PC-3 (cell line): ENCODE measurements around the gene FASN. TPM values are rescaled to one million over a fixed set of nuclear protein-coding genes. Genes with fewer than 3 reads are reported as not detected.
A peak's percentile ranks its signal among the peaks of the same experiment; 100 is the strongest.

Experiments used
- ATAC-seq: fragments of 200-7000 bp; cut with Tn5 transposase; 2 replicates; pipeline ENCODE4 v1.9.1; 2020; ENCODE audit warnings: mild to moderate bottlenecking, moderate library complexity
- BruUV-seq: library from RNA; stranded (reverse); fragments of 400-500 nt; replicated peaks from 2 replicates; lab custom pipeline; 2021; lab: Mats Ljungman, UMichigan
- CTCF ChIA-PET: fragments of 300-600 bp; sonication (Branson Sonifier 250); formaldehyde crosslinking; loops from one replicate; lab custom pipeline; 2022; ENCODE audit warnings: antibody characterized with exemption; lab: Charles Lee
- POLR2A ChIA-PET: fragments of 300-600 bp; sonication (Branson Sonifier 250); formaldehyde crosslinking; loops from one replicate; lab custom pipeline; 2022; ENCODE audit warnings: antibody characterized with exemption; ENCODE audit not compliant: unreplicated experiment; lab: Charles Lee
- DNase-seq: peaks from one replicate; pipeline ENCODE4 v3.0.0-alpha.2; 2015
- H2AFZ ChIP-seq: fragments of 300-600 bp; sonication (generic); 2 replicates; pipeline ENCODE4 v1.6.0; 2016; ENCODE audit warnings: antibody characterized with exemption, low read length
- H3F3A ChIP-seq: fragments of 300-600 bp; sonication (generic); one replicate; pipeline ENCODE4 v1.6.0; 2017; ENCODE audit warnings: antibody characterized with exemption, low read length, control low read depth, mild to moderate bottlenecking; ENCODE audit not compliant: unreplicated experiment
- H3K27ac ChIP-seq: fragments of 300-600 bp; sonication (generic); 2 replicates; pipeline ENCODE4 v1.5.1; 2016; ENCODE audit warnings: mild to moderate bottlenecking, low read length
- H3K27me3 ChIP-seq: fragments of 300-600 bp; sonication (generic); 2 replicates; pipeline ENCODE4 v1.6.1; 2016; ENCODE audit warnings: low read length, mixed read lengths
- H3K36me3 ChIP-seq: fragments of 300-600 bp; sonication (generic); 2 replicates; pipeline ENCODE4 v1.6.1; 2016; ENCODE audit warnings: low read depth, mixed run types, low read length, mixed read lengths
- H3K4me1 ChIP-seq: fragments of 300-600 bp; sonication (generic); 2 replicates; pipeline ENCODE4 v1.5.1; 2016; ENCODE audit warnings: low read length; ENCODE audit not compliant: insufficient read depth
- H3K4me2 ChIP-seq: fragments of 300-600 bp; sonication (generic); 2 replicates; pipeline ENCODE4 v1.6.0; 2016; ENCODE audit warnings: low read length
- H3K4me3 ChIP-seq: fragments of 300-600 bp; sonication (generic); 2 replicates; pipeline ENCODE4 v1.5.1; 2016; ENCODE audit warnings: mild to moderate bottlenecking, low read length, mixed read lengths
- H3K79me2 ChIP-seq: fragments of 300-600 bp; sonication (generic); 2 replicates; pipeline ENCODE4 v1.6.1; 2017; ENCODE audit warnings: low read length, mixed read lengths
- H3K9ac ChIP-seq: fragments of 300-600 bp; sonication (generic); 2 replicates; pipeline ENCODE4 v1.6.0; 2016; ENCODE audit warnings: mild to moderate bottlenecking, low read length
- H3K9me2 ChIP-seq: fragments of 300-600 bp; sonication (generic); replicated peaks from 2 replicates; pipeline ENCODE4 v1.6.1; 2016; ENCODE audit warnings: mixed run types, low read length, mixed read lengths
- H3K9me3 ChIP-seq: fragments of 300-600 bp; sonication (generic); 2 replicates; pipeline ENCODE4 v1.6.1; 2016; ENCODE audit warnings: low read length, mixed read lengths
- H4K20me1 ChIP-seq: fragments of 300-600 bp; sonication (generic); 2 replicates; pipeline ENCODE4 v1.6.1; 2016; ENCODE audit warnings: low read length, mixed read lengths
- EZH2 ChIP-seq: fragments of 300-600 bp; sonication (generic); IDR thresholded peaks from one replicate; pipeline ENCODE4 v1.6.1; 2017; ENCODE audit warnings: antibody characterized with exemption, mild to moderate bottlenecking, low read length; ENCODE audit not compliant: unreplicated experiment
- EZH2phosphoT487 ChIP-seq: fragments of 300-600 bp; sonication (generic); IDR thresholded peaks from 2 replicates; pipeline ENCODE4 v1.6.1; 2018; ENCODE audit warnings: mild to moderate bottlenecking, antibody characterized with exemption, low read length, borderline replicate concordance
- intact Hi-C: fragments of 100-400 bp; cut with micrococcal nuclease; formaldehyde crosslinking; loops from 2 replicates; pipeline ENCODE4 v1.9.0; 2023
- total RNA-seq: library from RNA; depleted of rRNA; stranded (reverse); fragments of >200 nt; gene quantifications from 2 replicates; pipeline ENCODE4 v1.2.3, GENCODE V29; 2014
- TF ChIP-seq, protein P1 (sequence below): fragments of 300-600 bp; sonication (generic); conservative IDR thresholded peaks from 2 replicates; pipeline ENCODE4 v1.5.1; 2017; ENCODE audit warnings: antibody characterized with exemption, low read depth, mild to moderate bottlenecking, low read length

The FASN gene
- total RNA-seq, 1 experiment from 2014 or later = 269 TPM

DNA sequence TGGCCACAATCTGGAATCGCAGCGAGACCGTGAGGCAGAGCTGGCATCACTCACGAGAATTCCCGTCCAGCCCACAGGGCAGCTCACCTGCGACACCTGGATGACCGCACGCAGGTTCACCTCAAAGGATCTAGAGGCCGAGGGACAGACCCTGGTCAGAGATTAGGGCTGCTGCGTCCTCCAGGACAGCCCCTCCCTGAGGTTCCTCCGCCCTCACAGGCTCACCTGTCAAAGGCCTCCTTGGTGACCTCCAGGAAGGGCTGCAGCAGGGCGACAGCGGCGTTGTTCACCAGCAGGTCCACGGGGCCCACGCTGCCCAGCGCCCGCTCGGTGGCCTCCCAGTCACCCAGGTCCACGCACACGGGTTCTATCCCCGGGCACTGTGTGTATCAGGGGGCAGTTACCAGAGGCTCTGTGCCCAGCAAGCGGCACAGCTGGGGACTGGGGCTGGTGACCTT is 61.4 kb downstream of the FASN start:
- ATAC-seq = peak; percentile 0; the same call in 1 of the 2 replicates
- CTCF ChIA-PET = no interaction called here
- H3F3A ChIP-seq = no peaks in the 10 kb centered on the region
- peak overlapping the region; percentile 93 for H3K4me2 ChIP-seq
- no peaks in the 10 kb centered on the region for H3K27me3 ChIP-seq
- BruUV-seq = TSS peak; percentile 51
- no peaks in the 10 kb centered on the region for H3K9me2 ChIP-seq
- H3K79me2 ChIP-seq = peaks cover 17% of the 10 kb centered on the region
- no peak overlapping the region for H3K27ac ChIP-seq
- no peaks in the 10 kb centered on the region for H3K36me3 ChIP-seq
- H3K4me3 ChIP-seq = peak overlapping the region; percentile 86
- peak overlapping the region; percentile 75 for H3K9ac ChIP-seq
- intact Hi-C loops = loop anchor here (5.0 kb wide), 1 partner anchor 61 kb away; the partner anchor contains the start of gene FASN
- no peak for DNase-seq
- H3K9me3 ChIP-seq = no peaks in the 10 kb centered on the region
- no peak for TF ChIP-seq EZH2
- TF ChIP-seq, protein P1, sequence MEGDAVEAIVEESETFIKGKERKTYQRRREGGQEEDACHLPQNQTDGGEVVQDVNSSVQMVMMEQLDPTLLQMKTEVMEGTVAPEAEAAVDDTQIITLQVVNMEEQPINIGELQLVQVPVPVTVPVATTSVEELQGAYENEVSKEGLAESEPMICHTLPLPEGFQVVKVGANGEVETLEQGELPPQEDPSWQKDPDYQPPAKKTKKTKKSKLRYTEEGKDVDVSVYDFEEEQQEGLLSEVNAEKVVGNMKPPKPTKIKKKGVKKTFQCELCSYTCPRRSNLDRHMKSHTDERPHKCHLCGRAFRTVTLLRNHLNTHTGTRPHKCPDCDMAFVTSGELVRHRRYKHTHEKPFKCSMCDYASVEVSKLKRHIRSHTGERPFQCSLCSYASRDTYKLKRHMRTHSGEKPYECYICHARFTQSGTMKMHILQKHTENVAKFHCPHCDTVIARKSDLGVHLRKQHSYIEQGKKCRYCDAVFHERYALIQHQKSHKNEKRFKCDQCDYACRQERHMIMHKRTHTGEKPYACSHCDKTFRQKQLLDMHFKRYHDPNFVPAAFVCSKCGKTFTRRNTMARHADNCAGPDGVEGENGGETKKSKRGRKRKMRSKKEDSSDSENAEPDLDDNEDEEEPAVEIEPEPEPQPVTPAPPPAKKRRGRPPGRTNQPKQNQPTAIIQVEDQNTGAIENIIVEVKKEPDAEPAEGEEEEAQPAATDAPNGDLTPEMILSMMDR = no peak
- no peak for TF ChIP-seq EZH2phosphoT487
- POLR2A ChIA-PET = no interaction called here
- no peak overlapping the region for H2AFZ ChIP-seq
- H3K4me1 ChIP-seq = peaks cover 25% of the 10 kb centered on the region
- peaks cover 8% of the 10 kb centered on the region; the same call in 1 of the 2 replicates for H4K20me1 ChIP-seq

DNA sequence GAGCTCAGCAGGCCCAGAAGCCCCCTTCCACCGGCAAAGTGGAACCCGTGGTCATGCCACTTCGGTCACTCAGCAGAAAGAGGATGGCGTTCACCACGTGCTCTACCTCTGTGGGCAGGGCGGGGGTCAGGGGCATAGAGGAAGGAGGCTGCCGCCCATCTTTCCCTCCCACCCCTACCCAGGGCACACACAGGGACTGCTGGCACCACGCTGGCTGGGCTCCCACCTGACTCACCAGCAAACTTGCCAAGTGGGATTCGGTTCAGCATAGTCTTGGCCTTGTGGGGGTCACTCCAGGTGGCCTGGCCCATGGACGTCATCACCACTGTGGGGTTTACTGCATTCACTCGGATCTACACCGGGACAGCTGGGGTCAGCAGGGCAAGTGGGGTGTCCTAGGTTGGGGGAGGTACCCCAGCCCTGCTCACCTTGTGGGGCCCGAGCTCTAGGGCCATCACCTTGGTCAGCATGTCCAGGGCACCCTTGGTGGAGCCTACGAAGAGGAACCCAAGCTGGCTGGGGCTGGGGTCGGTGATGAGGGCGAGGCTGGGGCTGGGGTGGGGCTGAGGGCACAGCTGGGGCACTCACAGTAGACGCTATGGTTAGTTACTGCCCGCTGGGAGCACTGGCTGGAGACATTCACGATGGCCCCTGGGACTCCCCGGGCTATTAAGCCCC is 61.9 kb downstream of the FASN start:
- H2AFZ ChIP-seq = no peak overlapping the region
- H3F3A ChIP-seq = no peaks in the 10 kb centered on the region
- peak overlapping the region; percentile 86 for H3K4me3 ChIP-seq
- peak; percentile 56 for DNase-seq
- no TSS peak for BruUV-seq
- peak overlapping the region; percentile 93 for H3K4me2 ChIP-seq
- H3K36me3 ChIP-seq = no peaks in the 10 kb centered on the region
- intact Hi-C loops = loop anchor here (5.0 kb wide), 1 partner anchor 61 kb away; the partner anchor contains the start of gene FASN
- no peaks in the 10 kb centered on the region for H3K9me3 ChIP-seq
- H3K79me2 ChIP-seq = peaks cover 17% of the 10 kb centered on the region
- no peak overlapping the region for H3K27ac ChIP-seq
- H4K20me1 ChIP-seq = peaks cover 8% of the 10 kb centered on the region; the same call in 1 of the 2 replicates
- ChIA-PET CTCF (no interaction called here), POLR2A (no interaction called here)
- no peaks in the 10 kb centered on the region for H3K27me3 ChIP-seq
- ATAC-seq = no peak
- TF ChIP-seq EZH2phosphoT487 (no peak), EZH2 (no peak)
- TF ChIP-seq, protein P1 = no peak
- peak overlapping the region; percentile 75; the same call in 1 of the 2 replicates for H3K9ac ChIP-seq
- peaks cover 25% of the 10 kb centered on the region for H3K4me1 ChIP-seq
- H3K9me2 ChIP-seq = no peaks in the 10 kb centered on the region

DNA sequence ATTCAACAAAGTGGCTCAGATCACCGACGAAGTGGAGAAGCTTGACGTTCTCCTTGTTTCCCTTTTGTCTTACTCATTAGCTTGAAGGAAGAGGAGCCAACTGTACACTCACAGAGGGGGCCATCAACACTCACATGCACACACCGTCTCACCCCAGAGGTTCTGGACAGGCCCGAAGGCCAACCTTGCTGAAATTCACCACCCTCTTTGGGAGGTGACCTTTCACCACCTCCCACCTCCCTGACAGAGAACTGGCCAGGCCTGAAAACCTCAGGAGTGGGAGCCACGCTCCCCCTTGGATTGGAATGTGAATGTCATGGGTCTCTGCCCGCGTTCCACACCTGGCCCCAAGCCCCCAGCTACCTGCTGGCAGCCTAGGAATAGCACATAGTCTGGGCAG is 62.5 kb downstream of the FASN start:
- Histone ChIP-seq H3K4me1 (peaks cover 25% of the 10 kb centered on the region), H3K9ac (no peak overlapping the region), H3K36me3 (no peaks in the 10 kb centered on the region), H2AFZ (no peak overlapping the region), H3K9me3 (no peaks in the 10 kb centered on the region), H3K4me2 (peak overlapping the region; percentile 93), H3F3A (no peaks in the 10 kb centered on the region), H4K20me1 (peaks cover 8% of the 10 kb centered on the region; the same call in 1 of the 2 replicates), H3K9me2 (no peaks in the 10 kb centered on the region), H3K79me2 (peaks cover 17% of the 10 kb centered on the region), H3K4me3 (peak overlapping the region; percentile 28; the same call in 1 of the 2 replicates), H3K27ac (no peak overlapping the region), H3K27me3 (no peaks in the 10 kb centered on the region)
- ChIA-PET POLR2A (no interaction called here), CTCF (no interaction called here)
- no TSS peak for BruUV-seq
- TF ChIP-seq EZH2 = no peak
- TF ChIP-seq, protein P1 = no peak
- TF ChIP-seq EZH2phosphoT487 = no peak
- intact Hi-C loops = loop anchor here (5.0 kb wide), 1 partner anchor 62 kb away; the partner anchor contains the start of gene FASN
- DNase-seq (no peak), ATAC-seq (no peak)
